Tibial nerve (tissue), 3 donors: Measurements from ENCODE around the gene HOXD13.

ENCODE experiments used
- CTCF ChIP-seq, 5 experiments: fragments of 200-600 bp in 3 of 5; fragments of 450-650 bp in 2 of 5; sonication (generic) in 3 of 5; IDR thresholded peaks; one replicate each; pipeline ENCODE4 v1.5.1; 2016 to 2019; ENCODE audit warnings: antibody characterized with exemption in 5 of 5, mild to moderate bottlenecking in 3 of 5, moderate library complexity in 2 of 5
- POLR2A ChIP-seq, 2 donors: fragments of 450-650 bp; IDR thresholded peaks; one replicate each; pipeline ENCODE4 v1.6.1; 2017; ENCODE audit warnings: antibody characterized with exemption in 2 of 2, mild to moderate bottlenecking in 2 of 2, moderate library complexity in 2 of 2

- no peak for TF ChIP-seq POLR2A (IDR thresholded peaks at IDR 0.05)
- TF ChIP-seq CTCF (IDR thresholded peaks at IDR 0.05): no peak
These were observed 31.0 kb downstream of the HOXD13 start for GRCh38 chr2:176123411-176124109.
